Myocyte (in vitro differentiated cells): ENCODE data around the gene ELP5. TPM values are rescaled to one million over a fixed set of nuclear protein-coding genes. Genes with fewer than 3 reads are reported as not detected.

Source experiments
- DNase-seq: peaks from one replicate; pipeline ENCODE4 v3.0.0-alpha.2; 2012; ENCODE audit warnings: low read depth
- total RNA-seq: library from RNA; depleted of rRNA; stranded (reverse); fragments of >200 nt; gene quantifications from 2 replicates; pipeline ENCODE4 v1.2.3, GENCODE V29; 2014

Gene ELP5
- total RNA-seq, 1 donor from 2014 or later = 75.1 TPM

- peak; percentile 100 for DNase-seq
Observed at GRCh38 chr17:7251661-7252175, 297 bp upstream of the ELP5 start, which contains the start of gene CTDNEP1. Gene CTDNEP1 (minus strand): TSS chr17:7251734. CDS start chr17:7251296, 438 bp downstream.

- DNase-seq = no peak
Observed at GRCh38 chr17:7253082-7253481, 1.1 kb downstream of the ELP5 start.

GRCh38 chr17:7254511-7254910 lies 2.5 kb downstream of the ELP5 start:
- no peak for DNase-seq

- no peak for DNase-seq
Observed at GRCh38 chr17:7256766-7257456, 4.9 kb downstream of the ELP5 start.

- no peak for DNase-seq
Observed at GRCh38 chr17:7258731-7259554, 6.9 kb downstream of the ELP5 start.

GRCh38 chr17:7259555-7259889 lies 7.5 kb downstream of the ELP5 start:
- DNase-seq = no peak

GRCh38 chr17:7260151-7260550 lies 8.1 kb downstream of the ELP5 start:
- no peak for DNase-seq

- no peak for DNase-seq
Observed at GRCh38 chr17:7260651-7261378, 8.8 kb downstream of the ELP5 start.

- DNase-seq = no peak
Observed at GRCh38 chr17:7261379-7262191, 9.6 kb downstream of the ELP5 start.

- no peak for DNase-seq
Observed at GRCh38 chr17:7262192-7262934, 10.3 kb downstream of the ELP5 start, which contains the start of gene CLDN7. Gene CLDN7 (minus strand): TSS chr17:7262478. CDS start chr17:7262043, 435 bp downstream.

GRCh38 chr17:7262935-7263800 lies 11.2 kb downstream of the ELP5 start:
- DNase-seq = no peak

- DNase-seq = no peak
Observed at GRCh38 chr17:7263801-7264078, 11.7 kb downstream of the ELP5 start.

GRCh38 chr17:7266784-7267183 lies 14.8 kb downstream of the ELP5 start:
- no peak for DNase-seq

- DNase-seq = no peak
Observed at GRCh38 chr17:7279448-7279847, 27.4 kb downstream of the ELP5 start.

GRCh38 chr17:7280519-7281073 lies 28.6 kb downstream of the ELP5 start:
- DNase-seq = peak; percentile 98

- DNase-seq = peak; percentile 96
Observed at GRCh38 chr17:7281074-7281952, 29.3 kb downstream of the ELP5 start, which contains the start of gene SLC2A4. Gene SLC2A4 (plus strand): TSS chr17:7281718. CDS start chr17:7281935, 217 bp downstream.

- DNase-seq = peak; percentile 24
Observed at GRCh38 chr17:7281953-7282751, 30.1 kb downstream of the ELP5 start.
